ENCODE measurements around the gene PRH2. TPM values are rescaled to one million over a fixed set of nuclear protein-coding genes. Genes with fewer than 3 reads are reported as not detected.

The PRH2 gene
- total and polyA plus RNA-seq, 9 of the 15 experiments (the other 6 are each of a cell fraction or from before 2014, with no cell fraction given): 0.18 to 0.81 (median 0.24) TPM; not detected in 6

DNA sequence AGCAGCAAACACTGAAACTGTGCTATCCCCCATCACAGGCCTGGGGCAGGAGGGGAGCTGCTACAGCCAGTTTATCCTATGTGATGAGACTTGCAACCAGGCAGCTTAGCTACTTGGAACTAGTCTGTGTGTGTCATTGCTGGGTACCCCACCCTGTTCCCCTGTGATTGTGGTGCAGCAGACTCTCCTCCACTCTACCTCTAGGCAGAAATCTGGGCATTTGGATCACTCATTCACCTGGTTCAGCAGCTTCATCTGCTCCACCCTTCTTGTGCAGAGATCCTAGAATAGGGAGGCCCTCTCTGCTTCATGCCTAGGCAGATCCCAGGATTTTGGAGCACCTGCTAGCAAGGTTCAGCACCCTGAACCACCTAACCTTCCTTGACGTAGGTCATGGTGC is 28.5 kb upstream of the PRH2 start (continued):
- TF ChIP-seq, protein P1, sequence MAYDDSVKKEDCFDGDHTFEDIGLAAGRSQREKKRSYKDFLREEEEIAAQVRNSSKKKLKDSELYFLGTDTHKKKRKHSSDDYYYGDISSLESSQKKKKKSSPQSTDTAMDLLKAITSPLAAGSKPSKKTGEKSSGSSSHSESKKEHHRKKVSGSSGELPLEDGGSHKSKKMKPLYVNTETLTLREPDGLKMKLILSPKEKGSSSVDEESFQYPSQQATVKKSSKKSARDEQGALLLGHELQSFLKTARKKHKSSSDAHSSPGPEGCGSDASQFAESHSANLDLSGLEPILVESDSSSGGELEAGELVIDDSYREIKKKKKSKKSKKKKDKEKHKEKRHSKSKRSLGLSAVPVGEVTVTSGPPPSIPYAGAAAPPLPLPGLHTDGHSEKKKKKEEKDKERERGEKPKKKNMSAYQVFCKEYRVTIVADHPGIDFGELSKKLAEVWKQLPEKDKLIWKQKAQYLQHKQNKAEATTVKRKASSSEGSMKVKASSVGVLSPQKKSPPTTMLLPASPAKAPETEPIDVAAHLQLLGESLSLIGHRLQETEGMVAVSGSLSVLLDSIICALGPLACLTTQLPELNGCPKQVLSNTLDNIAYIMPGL (CRISPR knock-in tag; IDR thresholded peaks at IDR 0.05): no peak
- no peak for TF ChIP-seq HCFC1 (IDR thresholded peaks at IDR 0.05; ENCODE audit: low read depth, low read length)
- no peak for TF ChIP-seq GATAD2A (IDR thresholded peaks at IDR 0.05)
- TF ChIP-seq TAF7 (tag; IDR thresholded peaks at IDR 0.05): no peak
- no peak for TF ChIP-seq HDAC8 (tag; IDR thresholded peaks at IDR 0.05)
- TF ChIP-seq, protein P2, sequence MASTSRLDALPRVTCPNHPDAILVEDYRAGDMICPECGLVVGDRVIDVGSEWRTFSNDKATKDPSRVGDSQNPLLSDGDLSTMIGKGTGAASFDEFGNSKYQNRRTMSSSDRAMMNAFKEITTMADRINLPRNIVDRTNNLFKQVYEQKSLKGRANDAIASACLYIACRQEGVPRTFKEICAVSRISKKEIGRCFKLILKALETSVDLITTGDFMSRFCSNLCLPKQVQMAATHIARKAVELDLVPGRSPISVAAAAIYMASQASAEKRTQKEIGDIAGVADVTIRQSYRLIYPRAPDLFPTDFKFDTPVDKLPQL (IDR thresholded peaks at IDR 0.05; ENCODE audit: extremely low read depth, insufficient read length): no peak
- TF ChIP-seq EWSR1 (IDR thresholded peaks at IDR 0.05; ENCODE audit: borderline replicate concordance, low read depth, partially characterized antibody): no peak
- TF ChIP-seq ZNF436 (CRISPR knock-in tag; IDR thresholded peaks at IDR 0.05): no peak
- TF ChIP-seq ZBTB7A (IDR thresholded peaks at IDR 0.05; ENCODE audit: borderline replicate concordance, control insufficient read depth, low read depth, low read length): no peak
- TF ChIP-seq, protein P3, sequence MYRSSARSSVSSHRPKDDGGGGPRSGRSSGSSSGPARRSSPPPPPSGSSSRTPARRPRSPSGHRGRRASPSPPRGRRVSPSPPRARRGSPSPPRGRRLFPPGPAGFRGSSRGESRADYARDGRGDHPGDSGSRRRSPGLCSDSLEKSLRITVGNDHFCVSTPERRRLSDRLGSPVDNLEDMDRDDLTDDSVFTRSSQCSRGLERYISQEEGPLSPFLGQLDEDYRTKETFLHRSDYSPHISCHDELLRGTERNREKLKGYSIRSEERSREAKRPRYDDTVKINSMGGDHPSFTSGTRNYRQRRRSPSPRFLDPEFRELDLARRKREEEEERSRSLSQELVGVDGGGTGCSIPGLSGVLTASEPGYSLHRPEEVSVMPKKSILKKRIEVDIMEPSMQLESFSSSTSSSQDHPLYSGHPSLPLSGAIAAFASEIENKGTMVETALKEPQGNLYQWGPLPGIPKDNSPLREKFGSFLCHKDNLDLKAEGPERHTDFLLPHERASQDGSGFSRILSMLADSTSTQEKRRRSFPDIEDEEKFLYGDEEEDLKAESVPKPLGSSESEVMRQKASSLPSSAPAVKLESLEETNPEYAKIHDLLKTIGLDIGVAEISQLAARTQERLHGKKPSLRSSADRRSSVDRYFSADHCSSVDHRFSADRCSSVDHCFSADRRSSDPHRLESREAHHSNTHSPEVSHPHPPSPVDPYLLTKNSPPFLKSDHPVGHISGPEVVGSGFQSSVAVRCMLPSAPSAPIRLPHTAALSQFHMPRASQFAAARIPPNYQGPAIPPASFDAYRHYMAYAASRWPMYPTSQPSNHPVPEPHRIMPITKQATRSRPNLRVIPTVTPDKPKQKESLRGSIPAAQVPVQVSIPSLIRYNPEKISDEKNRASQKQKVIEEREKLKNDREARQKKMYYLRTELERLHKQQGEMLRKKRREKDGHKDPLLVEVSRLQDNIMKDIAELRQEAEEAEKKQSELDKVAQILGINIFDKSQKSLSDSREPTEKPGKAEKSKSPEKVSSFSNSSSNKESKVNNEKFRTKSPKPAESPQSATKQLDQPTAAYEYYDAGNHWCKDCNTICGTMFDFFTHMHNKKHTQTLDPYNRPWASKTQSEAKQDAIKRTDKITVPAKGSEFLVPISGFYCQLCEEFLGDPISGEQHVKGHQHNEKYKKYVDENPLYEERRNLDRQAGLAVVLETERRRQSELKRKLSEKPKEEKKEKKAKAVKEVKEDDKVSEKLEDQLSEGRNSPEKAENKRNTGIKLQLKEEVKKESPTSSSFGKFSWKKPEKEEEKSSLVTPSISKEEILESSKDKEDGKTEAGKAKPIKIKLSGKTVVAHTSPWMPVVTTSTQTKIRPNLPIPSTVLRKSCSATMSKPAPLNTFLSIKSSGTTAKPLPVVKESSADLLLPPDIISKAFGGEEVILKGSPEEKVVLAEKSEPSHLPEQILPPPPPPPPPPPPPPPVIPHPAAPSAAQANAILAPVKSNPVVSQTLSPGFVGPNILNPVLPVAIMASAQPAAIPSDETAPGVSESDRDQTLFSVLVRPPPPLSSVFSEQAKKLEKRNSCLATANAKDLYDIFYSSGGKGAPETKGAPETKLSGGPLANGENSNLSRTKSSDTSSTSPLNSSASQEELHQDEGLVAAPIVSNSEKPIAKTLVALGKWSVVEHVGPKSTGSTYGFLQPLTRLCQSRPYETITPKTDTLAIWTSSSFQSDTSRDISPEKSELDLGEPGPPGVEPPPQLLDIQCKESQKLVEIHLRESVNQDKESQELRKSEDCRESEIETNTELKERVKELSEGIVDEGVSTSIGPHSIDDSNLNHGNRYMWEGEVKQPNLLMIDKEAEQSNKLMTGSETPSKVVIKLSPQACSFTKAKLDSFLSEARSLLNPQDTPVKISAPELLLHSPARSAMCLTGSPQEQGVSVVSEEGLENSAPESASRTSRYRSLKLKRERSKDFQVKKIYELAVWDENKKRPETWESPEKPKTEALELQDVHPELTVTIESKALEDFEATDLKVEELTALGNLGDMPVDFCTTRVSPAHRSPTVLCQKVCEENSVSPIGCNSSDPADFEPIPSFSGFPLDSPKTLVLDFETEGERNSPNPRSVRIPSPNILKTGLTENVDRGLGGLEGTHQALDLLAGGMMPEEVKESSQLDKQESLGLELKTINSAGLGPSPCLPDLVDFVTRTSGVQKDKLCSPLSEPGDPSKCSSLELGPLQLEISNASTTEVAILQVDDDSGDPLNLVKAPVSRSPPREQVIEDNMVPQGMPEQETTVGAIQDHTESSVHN (IDR thresholded peaks at IDR 0.05; ENCODE audit: borderline replicate concordance in 1 of 2, low read depth in 1 of 2): no peak

Measured in K562 (cell line).